DND-41 (cell line): ENCODE measurements around the gene AACS.

Experiments
- CTCF ChIP-seq: IDR thresholded peaks from 2 replicates; pipeline ENCODE4 v1.5.1; 2012; ENCODE audit warnings: borderline replicate concordance, low read length, moderate library complexity, mild to moderate bottlenecking; ENCODE audit not compliant: poor library complexity, severe bottlenecking; ENCODE audit errors: extremely low read depth
- EZH2 ChIP-seq: IDR thresholded peaks from 3 replicates; pipeline ENCODE4 v1.6.1; 2012; ENCODE audit warnings: borderline replicate concordance, low read depth, mild to moderate bottlenecking, moderate library complexity, low read length, inconsistent platforms; ENCODE audit not compliant: severe bottlenecking

DNA sequence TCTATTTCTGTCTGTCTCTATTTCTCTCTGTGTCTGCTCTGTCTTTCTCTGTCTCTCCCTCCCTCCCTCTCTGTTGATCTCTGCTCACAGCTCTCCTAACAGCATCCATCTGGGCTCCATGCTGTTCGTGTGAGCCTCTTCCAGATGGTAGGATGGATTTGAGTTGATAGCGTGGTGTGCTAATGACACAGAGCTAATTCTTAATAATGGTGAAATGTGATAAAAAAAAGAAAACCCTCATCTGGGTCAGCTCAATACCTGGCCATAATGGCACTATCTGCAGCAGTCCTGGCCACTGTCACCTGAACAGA lies 96.4 kb downstream of the AACS start:
- TF ChIP-seq CTCF (no peak), EZH2 (no peak)
